ENCODE results near the gene ZNF318.

GRCh38 chr6:43298565-43299337, 70.7 kb downstream of the ZNF318 start:
- no peak for TF ChIP-seq CTCF (IDR thresholded peaks at IDR 0.05; ENCODE audit: low read length)
- TF ChIP-seq EZH2 (optimal IDR thresholded peaks at IDR 0.05; ENCODE audit: low read depth, low read length): no peak
- TF ChIP-seq EZH2phosphoT487 (IDR thresholded peaks at IDR 0.05; ENCODE audit: low read length): no peak

Measured in MM.1S (cell line).